ENCODE results near the gene TBC1D2B.

DNA sequence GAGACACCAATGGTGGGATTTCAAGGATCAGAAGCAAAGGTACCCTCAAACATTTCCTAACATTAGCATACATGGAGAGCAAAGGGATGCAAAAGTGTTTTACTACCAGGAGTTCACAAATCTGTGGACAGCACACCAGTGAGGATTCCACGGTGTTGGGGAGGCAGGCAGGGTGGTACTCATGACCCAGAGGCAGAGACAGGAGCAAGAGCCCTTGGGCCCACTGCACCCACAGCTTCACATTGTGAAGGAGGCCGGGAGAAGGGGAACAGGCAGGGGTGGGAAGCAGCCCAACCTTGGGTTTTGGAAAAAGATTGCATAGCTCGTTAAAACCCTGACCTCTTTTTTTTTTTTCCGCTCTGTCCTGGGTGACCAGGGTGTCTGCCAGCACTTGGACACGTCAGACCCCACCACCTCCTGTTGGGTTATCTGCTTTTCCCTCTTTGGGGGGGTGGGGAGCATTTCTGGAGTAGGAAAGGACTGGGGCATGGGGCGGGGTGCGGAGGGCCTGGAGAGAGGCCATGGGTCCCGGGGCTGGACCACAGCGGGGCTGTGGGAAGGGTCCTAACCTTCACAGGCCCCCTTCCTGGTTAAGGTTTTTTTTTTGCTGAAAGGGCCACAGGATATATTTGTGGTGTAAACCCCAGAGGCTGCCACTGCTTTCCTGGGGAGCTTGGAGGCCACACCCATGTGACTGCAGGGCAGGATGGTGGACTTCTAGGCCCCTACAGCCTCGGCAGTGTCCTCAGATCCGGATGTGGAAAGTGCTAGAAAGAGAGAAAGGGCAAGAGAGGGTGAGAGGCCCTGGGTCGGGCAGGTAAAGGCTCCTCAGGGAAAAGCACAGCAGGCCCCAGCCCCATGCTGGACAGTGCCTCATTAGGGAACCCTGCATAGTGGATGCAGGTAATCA lies 27.3 kb upstream of the TBC1D2B start:
- TF ChIP-seq, protein P1, sequence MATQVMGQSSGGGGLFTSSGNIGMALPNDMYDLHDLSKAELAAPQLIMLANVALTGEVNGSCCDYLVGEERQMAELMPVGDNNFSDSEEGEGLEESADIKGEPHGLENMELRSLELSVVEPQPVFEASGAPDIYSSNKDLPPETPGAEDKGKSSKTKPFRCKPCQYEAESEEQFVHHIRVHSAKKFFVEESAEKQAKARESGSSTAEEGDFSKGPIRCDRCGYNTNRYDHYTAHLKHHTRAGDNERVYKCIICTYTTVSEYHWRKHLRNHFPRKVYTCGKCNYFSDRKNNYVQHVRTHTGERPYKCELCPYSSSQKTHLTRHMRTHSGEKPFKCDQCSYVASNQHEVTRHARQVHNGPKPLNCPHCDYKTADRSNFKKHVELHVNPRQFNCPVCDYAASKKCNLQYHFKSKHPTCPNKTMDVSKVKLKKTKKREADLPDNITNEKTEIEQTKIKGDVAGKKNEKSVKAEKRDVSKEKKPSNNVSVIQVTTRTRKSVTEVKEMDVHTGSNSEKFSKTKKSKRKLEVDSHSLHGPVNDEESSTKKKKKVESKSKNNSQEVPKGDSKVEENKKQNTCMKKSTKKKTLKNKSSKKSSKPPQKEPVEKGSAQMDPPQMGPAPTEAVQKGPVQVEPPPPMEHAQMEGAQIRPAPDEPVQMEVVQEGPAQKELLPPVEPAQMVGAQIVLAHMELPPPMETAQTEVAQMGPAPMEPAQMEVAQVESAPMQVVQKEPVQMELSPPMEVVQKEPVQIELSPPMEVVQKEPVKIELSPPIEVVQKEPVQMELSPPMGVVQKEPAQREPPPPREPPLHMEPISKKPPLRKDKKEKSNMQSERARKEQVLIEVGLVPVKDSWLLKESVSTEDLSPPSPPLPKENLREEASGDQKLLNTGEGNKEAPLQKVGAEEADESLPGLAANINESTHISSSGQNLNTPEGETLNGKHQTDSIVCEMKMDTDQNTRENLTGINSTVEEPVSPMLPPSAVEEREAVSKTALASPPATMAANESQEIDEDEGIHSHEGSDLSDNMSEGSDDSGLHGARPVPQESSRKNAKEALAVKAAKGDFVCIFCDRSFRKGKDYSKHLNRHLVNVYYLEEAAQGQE (IDR thresholded peaks at IDR 0.05; ENCODE audit: insufficient read depth in 1 of 2, low read depth in 2 of 2, low read length in 2 of 2) = no peak
- TF ChIP-seq SIN3A (IDR thresholded peaks at IDR 0.05; ENCODE audit: borderline replicate concordance, insufficient read depth, low read length) (no peak), POLR2AphosphoS5 (IDR thresholded peaks at IDR 0.05; ENCODE audit: low read depth, low read length) (no peak), TAF1 (IDR thresholded peaks at IDR 0.05; ENCODE audit: borderline replicate concordance, insufficient read depth, low read length) (no peak), FOXP2 (optimal IDR thresholded peaks at IDR 0.05; ENCODE audit: borderline replicate concordance, extremely low read depth, extremely low read length, insufficient read depth) (no peak)
